ENCODE results near the gene LIMK2. TPM values are rescaled to one million over a fixed set of nuclear protein-coding genes. Genes with fewer than 3 reads are reported as not detected.

The LIMK2 gene
- total and polyA plus RNA-seq, 4 donors = 6.6 to 39.2 (median 13.4) TPM

DNA sequence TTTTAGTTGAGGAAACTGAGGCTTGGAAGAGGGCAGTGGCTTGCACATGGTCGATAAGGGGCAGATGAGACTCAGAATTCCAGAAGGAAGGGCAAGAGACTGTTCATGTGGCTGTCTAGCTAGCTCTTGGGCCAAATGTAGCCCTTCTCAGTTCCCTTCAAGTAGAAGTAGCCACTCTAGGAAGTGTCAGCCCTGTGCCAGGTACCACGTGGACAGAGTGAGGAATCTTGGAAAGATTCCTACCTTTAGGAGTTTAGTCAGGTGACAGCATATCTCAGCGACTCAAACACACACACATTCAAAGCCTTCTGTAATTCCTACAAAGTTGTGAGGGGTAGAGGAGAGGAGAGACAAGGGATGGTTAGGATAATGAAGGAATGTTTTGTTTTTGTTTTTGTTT is 61.9 kb downstream of the LIMK2 start:
- no peaks in the 10 kb centered on the region for H3K9me3 ChIP-seq (ENCODE audit: control insufficient read depth in 4 of 4, low read length in 3 of 4)
- peaks cover 0 to 11% (median 6%) of the 10 kb centered on the region in 4 donors for H3K4me1 ChIP-seq (ENCODE audit: control insufficient read depth in 4 of 4, insufficient read depth in 4 of 4, low read length in 3 of 4)
- H3K9ac ChIP-seq (ENCODE audit: low read depth in 1 of 2, low read length in 2 of 2) = no peak overlapping the region
- no peak overlapping the region for H3K4me3 ChIP-seq (ENCODE audit: low read depth in 1 of 3, low read length in 3 of 3)
- peaks cover 7 to 29% (median 14%) of the 10 kb centered on the region in 4 donors for H3K36me3 ChIP-seq (ENCODE audit: control insufficient read depth in 4 of 4, insufficient read depth in 3 of 4, low read depth in 1 of 4, low read length in 3 of 4)
- DNase-seq (ENCODE audit: low spot score) = no peak
- TF ChIP-seq SP1 (IDR thresholded peaks at IDR 0.05) (no peak), NR2F2 (IDR thresholded peaks at IDR 0.05) (no peak), YY1 (IDR thresholded peaks at IDR 0.05) (no peak), RAD21 (IDR thresholded peaks at IDR 0.05) (no peak), GABPA (IDR thresholded peaks at IDR 0.05 in 1 of 2, conservative IDR thresholded peaks at IDR 0.05 in 1 of 2) (no peak), REST (IDR thresholded peaks at IDR 0.05) (no peak), ZBTB33 (IDR thresholded peaks at IDR 0.05) (no peak), EGR1 (IDR thresholded peaks at IDR 0.05; ENCODE audit: low read depth in 2 of 2) (no peak), FOXA1 (IDR thresholded peaks at IDR 0.05) (no peak), RXRA (IDR thresholded peaks at IDR 0.05) (no peak)
- no peak overlapping the region for H3K27ac ChIP-seq (ENCODE audit: low read depth in 1 of 2, low read length in 2 of 2)
- WGBS = 81% methylated on average over 3 of the region's 3 CpGs
- no peaks in the 10 kb centered on the region for H3K27me3 ChIP-seq (ENCODE audit: control insufficient read depth in 4 of 4, insufficient read depth in 4 of 4, low read length in 3 of 4)

GRCh38 chr22:31275018-31275417 is 62.9 kb downstream of the LIMK2 start:
- H3K4me1 ChIP-seq (ENCODE audit: control insufficient read depth in 4 of 4, insufficient read depth in 4 of 4, low read length in 3 of 4) = peaks cover 0 to 13% (median 6%) of the 10 kb centered on the region in 4 donors
- H3K27ac ChIP-seq (ENCODE audit: low read depth in 1 of 2, low read length in 2 of 2) = no peak overlapping the region
- no peak for DNase-seq (ENCODE audit: low spot score)
- H3K36me3 ChIP-seq (ENCODE audit: control insufficient read depth in 4 of 4, insufficient read depth in 3 of 4, low read depth in 1 of 4, low read length in 3 of 4) = peaks cover 7 to 28% (median 14%) of the 10 kb centered on the region in 4 donors
- no peak overlapping the region for H3K9ac ChIP-seq (ENCODE audit: low read depth in 1 of 2, low read length in 2 of 2)
- H3K27me3 ChIP-seq (ENCODE audit: control insufficient read depth in 4 of 4, insufficient read depth in 4 of 4, low read length in 3 of 4) = no peaks in the 10 kb centered on the region
- TF ChIP-seq TAF1 (conservative IDR thresholded peaks at IDR 0.05) (no peak), RXRA (IDR thresholded peaks at IDR 0.05) (no peak), HNF4A (conservative IDR thresholded peaks at IDR 0.05) (peak in 1 of 2 donors; percentile 33)
- H3K4me3 ChIP-seq (ENCODE audit: low read depth in 1 of 3, low read length in 3 of 3) = no peak overlapping the region
- H3K9me3 ChIP-seq (ENCODE audit: control insufficient read depth in 4 of 4, low read length in 3 of 4) = no peaks in the 10 kb centered on the region
- WGBS = 71% methylated on average over 6 of the region's 6 CpGs

- WGBS = 81% methylated on average over 5 of the region's 5 CpGs
- Histone ChIP-seq H3K9me3 (ENCODE audit: control insufficient read depth in 4 of 4, low read length in 3 of 4) (no peaks in the 10 kb centered on the region), H3K36me3 (ENCODE audit: control insufficient read depth in 4 of 4, insufficient read depth in 3 of 4, low read depth in 1 of 4, low read length in 3 of 4) (peaks cover 7 to 24% (median 14%) of the 10 kb centered on the region in 4 donors), H3K27ac (ENCODE audit: low read depth in 1 of 2, low read length in 2 of 2) (no peak overlapping the region), H3K27me3 (ENCODE audit: control insufficient read depth in 4 of 4, insufficient read depth in 4 of 4, low read length in 3 of 4) (no peaks in the 10 kb centered on the region), H3K9ac (ENCODE audit: low read depth in 1 of 2, low read length in 2 of 2) (no peak overlapping the region), H3K4me1 (ENCODE audit: control insufficient read depth in 4 of 4, insufficient read depth in 4 of 4, low read length in 3 of 4) (peaks cover 0 to 13% (median 6%) of the 10 kb centered on the region in 4 donors), H3K4me3 (ENCODE audit: low read depth in 1 of 3, low read length in 3 of 3) (no peak overlapping the region)
- no peak for DNase-seq (ENCODE audit: low spot score)
- TF ChIP-seq SP1 (IDR thresholded peaks at IDR 0.05) = no peak
- no peak for TF ChIP-seq MAX (IDR thresholded peaks at IDR 0.05)
Measured at GRCh38 chr22:31275576-31275975, 63.5 kb downstream of the LIMK2 start.

All from liver (tissue), 9 donors.